ENCODE measurements around the gene CEMP1. TPM values are rescaled to one million over a fixed set of nuclear protein-coding genes. Genes with fewer than 3 reads are reported as not detected.

Gene CEMP1
- total and polyA plus RNA-seq, 10 of the 15 experiments (the other 5 are each of a cell fraction or from before 2014, with no cell fraction given) = 0.05 to 8.2 (median 1.5) TPM; not detected in 5

DNA sequence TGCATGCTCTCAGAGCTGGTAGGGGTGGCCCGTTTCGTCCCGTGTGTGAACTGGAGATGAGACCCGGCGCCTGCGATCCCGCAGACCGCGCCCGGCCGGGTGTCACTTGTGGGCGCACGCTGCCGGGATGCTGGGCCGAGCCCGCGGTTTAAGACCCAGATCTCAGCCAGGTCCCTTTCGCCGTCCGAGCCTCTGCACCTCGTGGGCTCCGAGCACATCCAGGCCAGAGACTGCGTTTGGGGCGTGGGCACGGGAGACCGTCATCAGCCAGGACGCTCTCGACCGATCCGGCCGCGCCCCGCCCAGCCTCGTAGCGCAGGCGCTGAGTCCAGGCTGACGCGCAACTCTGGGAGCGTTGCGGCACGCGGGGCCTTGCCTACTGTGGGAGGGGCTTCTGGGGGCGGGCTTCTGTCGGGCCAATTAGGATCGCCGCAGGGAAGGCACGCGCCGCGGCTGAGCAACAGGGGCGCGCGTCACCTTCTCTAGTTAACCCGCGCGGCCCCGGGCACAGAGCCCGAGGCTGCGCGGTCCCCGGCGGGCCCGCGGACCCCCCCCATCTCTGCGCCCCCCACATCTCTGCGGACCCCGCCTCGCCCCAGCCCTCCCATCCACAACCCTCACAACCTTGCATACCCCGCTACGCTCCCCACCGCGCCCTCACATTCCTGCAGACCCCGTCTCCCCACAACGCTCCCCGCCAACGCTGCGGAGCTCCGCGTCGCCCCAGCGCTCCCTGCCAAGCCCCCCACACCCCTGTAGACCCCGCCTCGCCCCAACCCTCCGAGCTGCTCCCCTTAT, 687 bp upstream of the CEMP1 start (continued):
- TF ChIP-seq MYC (IDR thresholded peaks at IDR 0.05; ENCODE audit: insufficient read depth, insufficient read length, insufficient replicate concordance, low read length, severe bottlenecking) (peak; percentile 76), POU2F2 (IDR thresholded peaks at IDR 0.05; ENCODE audit: borderline replicate concordance, low read depth, low read length) (0 out of 3 replicates have a peak, but pooled peaks have one; percentile 40), DPF2 (IDR thresholded peaks at IDR 0.05) (no peak), HDGF (IDR thresholded peaks at IDR 0.05) (no peak; the same call in 1 of the 2 replicates), JUNB (IDR thresholded peaks at IDR 0.05) (no peak), NFXL1 (IDR thresholded peaks at IDR 0.05; ENCODE audit: borderline replicate concordance) (no peak), RCOR1 (conservative IDR thresholded peaks at IDR 0.05; ENCODE audit: low read depth, low read length) (no peak), NFIC (IDR thresholded peaks at IDR 0.05; ENCODE audit: low read depth, low read length) (no peak), ZBED1 (IDR thresholded peaks at IDR 0.05; ENCODE audit: borderline replicate concordance) (no peak), ZSCAN29 (IDR thresholded peaks at IDR 0.05) (no peak), BACH1 (IDR thresholded peaks at IDR 0.05; ENCODE audit: borderline replicate concordance) (peak; percentile 48; the same call in 1 of the 2 replicates), HDAC6 (IDR thresholded peaks at IDR 0.05; ENCODE audit: unreplicated experiment) (no peak), SP1 (IDR thresholded peaks at IDR 0.05; ENCODE audit: low read depth, low read length) (peak; percentile 73), CREM (IDR thresholded peaks at IDR 0.05; ENCODE audit: low read depth) (peak; percentile 75), TCF3 (IDR thresholded peaks at IDR 0.05; ENCODE audit: borderline replicate concordance, insufficient read depth, low read depth, low read length) (no peak)
- TF ChIP-seq, protein P1, sequence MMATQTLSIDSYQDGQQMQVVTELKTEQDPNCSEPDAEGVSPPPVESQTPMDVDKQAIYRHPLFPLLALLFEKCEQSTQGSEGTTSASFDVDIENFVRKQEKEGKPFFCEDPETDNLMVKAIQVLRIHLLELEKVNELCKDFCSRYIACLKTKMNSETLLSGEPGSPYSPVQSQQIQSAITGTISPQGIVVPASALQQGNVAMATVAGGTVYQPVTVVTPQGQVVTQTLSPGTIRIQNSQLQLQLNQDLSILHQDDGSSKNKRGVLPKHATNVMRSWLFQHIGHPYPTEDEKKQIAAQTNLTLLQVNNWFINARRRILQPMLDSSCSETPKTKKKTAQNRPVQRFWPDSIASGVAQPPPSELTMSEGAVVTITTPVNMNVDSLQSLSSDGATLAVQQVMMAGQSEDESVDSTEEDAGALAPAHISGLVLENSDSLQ (IDR thresholded peaks at IDR 0.05) = peak; percentile 16; the same call in 1 of the 2 replicates
- TF ChIP-seq, protein P2, sequence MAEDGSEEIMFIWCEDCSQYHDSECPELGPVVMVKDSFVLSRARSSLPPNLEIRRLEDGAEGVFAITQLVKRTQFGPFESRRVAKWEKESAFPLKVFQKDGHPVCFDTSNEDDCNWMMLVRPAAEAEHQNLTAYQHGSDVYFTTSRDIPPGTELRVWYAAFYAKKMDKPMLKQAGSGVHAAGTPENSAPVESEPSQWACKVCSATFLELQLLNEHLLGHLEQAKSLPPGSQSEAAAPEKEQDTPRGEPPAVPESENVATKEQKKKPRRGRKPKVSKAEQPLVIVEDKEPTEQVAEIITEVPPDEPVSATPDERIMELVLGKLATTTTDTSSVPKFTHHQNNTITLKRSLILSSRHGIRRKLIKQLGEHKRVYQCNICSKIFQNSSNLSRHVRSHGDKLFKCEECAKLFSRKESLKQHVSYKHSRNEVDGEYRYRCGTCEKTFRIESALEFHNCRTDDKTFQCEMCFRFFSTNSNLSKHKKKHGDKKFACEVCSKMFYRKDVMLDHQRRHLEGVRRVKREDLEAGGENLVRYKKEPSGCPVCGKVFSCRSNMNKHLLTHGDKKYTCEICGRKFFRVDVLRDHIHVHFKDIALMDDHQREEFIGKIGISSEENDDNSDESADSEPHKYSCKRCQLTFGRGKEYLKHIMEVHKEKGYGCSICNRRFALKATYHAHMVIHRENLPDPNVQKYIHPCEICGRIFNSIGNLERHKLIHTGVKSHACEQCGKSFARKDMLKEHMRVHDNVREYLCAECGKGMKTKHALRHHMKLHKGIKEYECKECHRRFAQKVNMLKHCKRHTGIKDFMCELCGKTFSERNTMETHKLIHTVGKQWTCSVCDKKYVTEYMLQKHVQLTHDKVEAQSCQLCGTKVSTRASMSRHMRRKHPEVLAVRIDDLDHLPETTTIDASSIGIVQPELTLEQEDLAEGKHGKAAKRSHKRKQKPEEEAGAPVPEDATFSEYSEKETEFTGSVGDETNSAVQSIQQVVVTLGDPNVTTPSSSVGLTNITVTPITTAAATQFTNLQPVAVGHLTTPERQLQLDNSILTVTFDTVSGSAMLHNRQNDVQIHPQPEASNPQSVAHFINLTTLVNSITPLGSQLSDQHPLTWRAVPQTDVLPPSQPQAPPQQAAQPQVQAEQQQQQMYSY (CRISPR knock-in tag; IDR thresholded peaks at IDR 0.05) = no peak
- TF ChIP-seq, protein P3, sequence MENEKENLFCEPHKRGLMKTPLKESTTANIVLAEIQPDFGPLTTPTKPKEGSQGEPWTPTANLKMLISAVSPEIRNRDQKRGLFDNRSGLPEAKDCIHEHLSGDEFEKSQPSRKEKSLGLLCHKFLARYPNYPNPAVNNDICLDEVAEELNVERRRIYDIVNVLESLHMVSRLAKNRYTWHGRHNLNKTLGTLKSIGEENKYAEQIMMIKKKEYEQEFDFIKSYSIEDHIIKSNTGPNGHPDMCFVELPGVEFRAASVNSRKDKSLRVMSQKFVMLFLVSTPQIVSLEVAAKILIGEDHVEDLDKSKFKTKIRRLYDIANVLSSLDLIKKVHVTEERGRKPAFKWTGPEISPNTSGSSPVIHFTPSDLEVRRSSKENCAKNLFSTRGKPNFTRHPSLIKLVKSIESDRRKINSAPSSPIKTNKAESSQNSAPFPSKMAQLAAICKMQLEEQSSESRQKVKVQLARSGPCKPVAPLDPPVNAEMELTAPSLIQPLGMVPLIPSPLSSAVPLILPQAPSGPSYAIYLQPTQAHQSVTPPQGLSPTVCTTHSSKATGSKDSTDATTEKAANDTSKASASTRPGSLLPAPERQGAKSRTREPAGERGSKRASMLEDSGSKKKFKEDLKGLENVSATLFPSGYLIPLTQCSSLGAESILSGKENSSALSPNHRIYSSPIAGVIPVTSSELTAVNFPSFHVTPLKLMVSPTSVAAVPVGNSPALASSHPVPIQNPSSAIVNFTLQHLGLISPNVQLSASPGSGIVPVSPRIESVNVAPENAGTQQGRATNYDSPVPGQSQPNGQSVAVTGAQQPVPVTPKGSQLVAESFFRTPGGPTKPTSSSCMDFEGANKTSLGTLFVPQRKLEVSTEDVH (IDR thresholded peaks at IDR 0.05; ENCODE audit: low read depth, partially characterized antibody) = no peak
- TF ChIP-seq, protein P4, sequence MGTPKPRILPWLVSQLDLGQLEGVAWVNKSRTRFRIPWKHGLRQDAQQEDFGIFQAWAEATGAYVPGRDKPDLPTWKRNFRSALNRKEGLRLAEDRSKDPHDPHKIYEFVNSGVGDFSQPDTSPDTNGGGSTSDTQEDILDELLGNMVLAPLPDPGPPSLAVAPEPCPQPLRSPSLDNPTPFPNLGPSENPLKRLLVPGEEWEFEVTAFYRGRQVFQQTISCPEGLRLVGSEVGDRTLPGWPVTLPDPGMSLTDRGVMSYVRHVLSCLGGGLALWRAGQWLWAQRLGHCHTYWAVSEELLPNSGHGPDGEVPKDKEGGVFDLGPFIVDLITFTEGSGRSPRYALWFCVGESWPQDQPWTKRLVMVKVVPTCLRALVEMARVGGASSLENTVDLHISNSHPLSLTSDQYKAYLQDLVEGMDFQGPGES (IDR thresholded peaks at IDR 0.05) = no peak
- TF ChIP-seq, protein P5, sequence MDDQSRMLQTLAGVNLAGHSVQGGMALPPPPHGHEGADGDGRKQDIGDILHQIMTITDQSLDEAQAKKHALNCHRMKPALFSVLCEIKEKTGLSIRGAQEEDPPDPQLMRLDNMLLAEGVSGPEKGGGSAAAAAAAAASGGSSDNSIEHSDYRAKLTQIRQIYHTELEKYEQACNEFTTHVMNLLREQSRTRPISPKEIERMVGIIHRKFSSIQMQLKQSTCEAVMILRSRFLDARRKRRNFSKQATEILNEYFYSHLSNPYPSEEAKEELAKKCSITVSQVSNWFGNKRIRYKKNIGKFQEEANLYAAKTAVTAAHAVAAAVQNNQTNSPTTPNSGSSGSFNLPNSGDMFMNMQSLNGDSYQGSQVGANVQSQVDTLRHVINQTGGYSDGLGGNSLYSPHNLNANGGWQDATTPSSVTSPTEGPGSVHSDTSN (IDR thresholded peaks at IDR 0.05; ENCODE audit: insufficient replicate concordance, low read depth, low read length) = no peak
